Measurements from ENCODE around the gene STX11. TPM values are rescaled to one million over a fixed set of nuclear protein-coding genes. Genes with fewer than 3 reads are reported as not detected.

STX11 gene
- total and polyA plus RNA-seq, 7 donors = 3.4 to 5.6 (median 4.3) TPM

- Histone ChIP-seq H3K36me3 (no peaks in the 10 kb centered on the region), H3K27me3 (no peaks in the 10 kb centered on the region), H3K4me1 (no peaks in the 10 kb centered on the region), H3K9me3 (no peaks in the 10 kb centered on the region), H3K27ac (no peak overlapping the region), H3K4me3 (no peak overlapping the region)
- DNase-seq = no peak
- 92 to 95% methylated on average over 2 of the region's 2 CpGs for WGBS, 2 donors
- TF ChIP-seq CTCF (IDR thresholded peaks at IDR 0.05) = no peak
- TF ChIP-seq EP300 (IDR thresholded peaks at IDR 0.05) = no peak
- no peak for TF ChIP-seq POLR2A (IDR thresholded peaks at IDR 0.05)
- TF ChIP-seq POLR2AphosphoS5 (IDR thresholded peaks at IDR 0.05) = no peak
- intact Hi-C loops (cut with DNase I) = no loop called here
Observed at GRCh38 chr6:144193181-144193580, 42.9 kb downstream of the STX11 start.

- no peak for TF ChIP-seq POLR2AphosphoS5 (IDR thresholded peaks at IDR 0.05)
- no peak for TF ChIP-seq CTCF (IDR thresholded peaks at IDR 0.05)
- TF ChIP-seq POLR2A (IDR thresholded peaks at IDR 0.05) = no peak
- TF ChIP-seq EP300 (IDR thresholded peaks at IDR 0.05) = no peak
- no peak overlapping the region for H3K27ac ChIP-seq
Observed at GRCh38 chr6:144194293-144194810, 44.0 kb downstream of the STX11 start.

GRCh38 chr6:144195671-144196270 lies 45.5 kb downstream of the STX11 start:
- no peaks in the 10 kb centered on the region for H3K27me3 ChIP-seq

More at GRCh38 chr6:144194293-144194810, 44.0 kb downstream of the STX11 start:
- no peaks in the 10 kb centered on the region for H3K4me1 ChIP-seq
- DNase-seq = no peak
- WGBS, 2 donors = 71 to 83% methylated on average over 7 of the region's 7 CpGs
- no peaks in the 10 kb centered on the region for H3K36me3 ChIP-seq
- no peaks in the 10 kb centered on the region for H3K9me3 ChIP-seq
- H3K4me3 ChIP-seq = no peak overlapping the region
- intact Hi-C loops (cut with DNase I) = no loop called here
- H3K27me3 ChIP-seq = no peaks in the 10 kb centered on the region

GRCh38 chr6:144197919-144198318 lies 47.6 kb downstream of the STX11 start:
- TF ChIP-seq CTCF (IDR thresholded peaks at IDR 0.05) (no peak), EP300 (IDR thresholded peaks at IDR 0.05) (no peak), POLR2A (IDR thresholded peaks at IDR 0.05) (no peak), POLR2AphosphoS5 (IDR thresholded peaks at IDR 0.05) (no peak)
- WGBS, 2 donors = 82 to 87% methylated on average over 3 of the region's 3 CpGs
- no peaks in the 10 kb centered on the region for H3K4me1 ChIP-seq
- H3K36me3 ChIP-seq = no peaks in the 10 kb centered on the region
- intact Hi-C loops (cut with DNase I) = no loop called here
- DNase-seq = no peak
- H3K27me3 ChIP-seq = no peaks in the 10 kb centered on the region
- no peak overlapping the region for H3K4me3 ChIP-seq
- H3K9me3 ChIP-seq = peaks cover 0 to 8% (median 2%) of the 10 kb centered on the region in 4 donors
- no peak overlapping the region for H3K27ac ChIP-seq

More at GRCh38 chr6:144195671-144196270, 45.5 kb downstream of the STX11 start:
- Histone ChIP-seq H3K36me3 (no peaks in the 10 kb centered on the region), H3K4me3 (no peak overlapping the region), H3K4me1 (no peaks in the 10 kb centered on the region), H3K27ac (no peak overlapping the region), H3K9me3 (no peaks in the 10 kb centered on the region)
- WGBS, 2 donors = 19 to 55% methylated on average over 3 of the region's 3 CpGs
- TF ChIP-seq EP300 (IDR thresholded peaks at IDR 0.05) = no peak
- no peak for TF ChIP-seq POLR2AphosphoS5 (IDR thresholded peaks at IDR 0.05)
- TF ChIP-seq POLR2A (IDR thresholded peaks at IDR 0.05) = no peak
- TF ChIP-seq CTCF (IDR thresholded peaks at IDR 0.05) = no peak
- intact Hi-C loops (cut with DNase I) = no loop called here
- no peak for DNase-seq
